Suppressor macrophage treated with lipopolysaccharide for 1 hour (primary cell): ENCODE results near the gene IFI44.

Source experiments
- DNase-seq, 3 donors: peaks; one replicate each; pipeline ENCODE4 v3.0.0-alpha.2; 2020 to 2022

Gene IFI44, protein sequence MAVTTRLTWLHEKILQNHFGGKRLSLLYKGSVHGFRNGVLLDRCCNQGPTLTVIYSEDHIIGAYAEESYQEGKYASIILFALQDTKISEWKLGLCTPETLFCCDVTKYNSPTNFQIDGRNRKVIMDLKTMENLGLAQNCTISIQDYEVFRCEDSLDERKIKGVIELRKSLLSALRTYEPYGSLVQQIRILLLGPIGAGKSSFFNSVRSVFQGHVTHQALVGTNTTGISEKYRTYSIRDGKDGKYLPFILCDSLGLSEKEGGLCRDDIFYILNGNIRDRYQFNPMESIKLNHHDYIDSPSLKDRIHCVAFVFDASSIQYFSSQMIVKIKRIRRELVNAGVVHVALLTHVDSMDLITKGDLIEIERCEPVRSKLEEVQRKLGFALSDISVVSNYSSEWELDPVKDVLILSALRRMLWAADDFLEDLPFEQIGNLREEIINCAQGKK

DNA sequence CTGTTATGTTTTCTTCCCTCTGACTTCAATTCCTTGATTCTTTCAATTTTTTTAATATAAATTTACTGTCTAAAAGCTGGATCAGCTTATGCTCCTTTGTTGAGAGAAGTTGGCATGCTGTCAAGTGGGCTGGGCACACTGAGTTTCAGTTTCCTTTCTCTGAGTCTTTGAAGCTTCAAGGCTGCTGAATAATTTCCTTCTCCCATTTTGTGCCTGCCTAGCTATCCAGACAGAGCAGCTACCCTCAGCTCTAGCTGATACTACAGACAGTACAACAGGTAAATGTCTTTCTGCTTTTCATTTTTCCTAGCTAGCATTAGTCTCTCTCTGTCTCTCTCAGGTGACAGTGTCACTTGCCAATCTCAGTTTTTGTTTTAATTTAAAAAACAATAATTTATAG, at the start of gene IFI44:
Gene IFI44, plus strand, starts transcription at position 204 of the 400 bp plus-strand sequence. CDS start 365 bp downstream, outside the sequence.
- peak; percentile 93 to 98 (median 98) for DNase-seq

DNA sequence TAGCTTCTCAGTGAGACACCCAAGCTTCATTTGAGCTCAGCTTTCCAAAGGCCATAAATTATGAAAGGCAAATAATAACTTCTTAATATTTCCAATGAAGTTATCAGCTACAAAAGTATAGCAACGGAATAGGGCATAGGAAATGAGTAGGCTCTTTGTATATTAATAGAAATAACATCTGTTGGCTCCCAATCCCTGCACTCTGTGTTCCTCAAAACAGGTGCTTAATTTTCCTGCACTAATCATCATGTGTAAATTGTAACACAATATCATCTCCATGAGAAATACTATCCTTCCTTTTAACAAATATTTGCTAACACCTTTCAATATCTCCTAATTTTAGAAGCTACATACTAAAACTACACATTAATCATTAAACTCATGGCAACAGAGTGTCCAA, 48.6 kb upstream of the IFI44 start:
- DNase-seq: no peak

DNA sequence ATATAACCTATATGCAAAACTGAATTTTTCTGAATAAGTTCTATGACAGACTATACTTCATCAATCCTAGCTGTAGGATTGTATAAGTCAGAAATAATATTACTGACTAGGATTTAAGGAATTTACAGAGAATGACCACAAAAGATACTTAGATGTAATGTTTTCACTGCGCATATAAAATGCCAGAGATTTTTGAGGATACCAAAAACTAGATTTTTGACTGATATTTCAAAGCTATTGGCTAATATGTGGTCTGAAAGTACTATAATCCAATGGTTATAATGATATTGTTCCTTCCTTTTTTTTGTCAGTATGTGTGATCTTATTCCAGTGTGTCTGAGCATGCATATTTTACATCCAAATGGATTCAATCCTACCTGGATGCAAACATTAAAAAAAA, 46.4 kb upstream of the IFI44 start:
- no peak for DNase-seq

DNA sequence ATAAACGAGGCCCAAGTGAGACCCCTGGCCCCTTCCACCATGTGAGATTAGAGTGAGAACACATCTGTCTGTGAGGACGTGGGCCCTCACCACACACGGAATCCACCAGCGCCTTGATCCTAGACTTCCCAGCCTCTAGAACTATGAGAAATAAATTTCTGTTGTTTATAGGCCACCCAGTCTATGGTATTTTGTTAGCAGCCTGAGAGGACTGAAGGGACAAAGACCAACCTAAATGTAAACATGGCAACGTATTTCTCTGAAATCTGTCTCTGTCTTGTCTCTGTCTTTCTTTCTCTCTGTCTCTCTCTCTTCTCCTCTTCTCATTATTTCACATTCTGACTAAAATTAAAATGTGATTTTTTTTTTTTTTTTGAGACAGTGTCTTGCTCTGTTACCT, 45.0 kb upstream of the IFI44 start:
- DNase-seq: no peak

DNA sequence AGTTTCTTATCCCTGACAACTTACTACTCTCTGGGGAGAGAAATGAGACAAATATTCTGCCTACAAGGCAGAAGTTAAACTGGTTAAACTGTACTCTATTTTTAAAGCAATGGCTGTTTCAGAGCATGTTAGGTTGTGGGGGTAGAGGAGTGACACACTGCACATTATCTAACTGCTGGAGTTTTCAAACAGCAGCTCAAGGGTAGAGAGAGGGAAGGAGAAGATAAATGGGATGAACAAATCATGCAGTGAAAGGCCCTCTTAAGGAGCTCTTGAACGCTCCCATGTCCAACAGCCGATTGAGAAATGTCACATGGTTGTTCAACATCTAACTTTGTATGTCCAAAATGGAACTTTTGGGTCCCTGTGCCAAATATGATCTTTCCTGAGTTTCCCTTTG, 43.4 kb upstream of the IFI44 start:
- DNase-seq: no peak

DNA sequence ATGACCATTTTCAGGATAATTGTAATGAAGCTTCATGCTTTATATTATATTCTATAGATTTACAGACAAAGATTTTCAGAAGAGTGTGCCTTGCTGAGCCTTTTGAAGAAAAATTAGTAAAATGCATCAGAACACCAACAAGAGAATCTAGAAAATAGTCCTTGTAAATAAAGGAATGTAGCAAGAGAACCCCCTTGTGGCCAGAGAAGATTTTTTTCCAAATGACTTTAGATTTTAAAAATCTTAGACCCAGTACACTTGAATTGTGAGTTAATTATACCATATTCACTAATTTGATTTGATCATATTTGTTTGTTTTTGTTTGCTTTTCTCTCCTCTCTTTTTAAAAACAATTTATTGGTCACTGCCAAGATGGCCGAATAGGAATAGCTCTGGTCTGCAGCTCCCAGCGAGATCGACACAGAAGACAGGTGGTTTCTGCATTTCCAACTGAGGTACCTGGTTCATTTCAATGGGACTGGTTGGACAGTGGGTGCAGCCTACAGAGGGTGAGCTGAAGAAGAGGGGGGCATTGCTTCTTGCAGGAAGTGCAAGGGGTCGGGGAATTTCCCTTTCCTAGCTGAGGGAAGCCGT, 42.2 kb upstream of the IFI44 start:
- DNase-seq: peak in 2 of 3 donors; percentile 26 to 32

DNA sequence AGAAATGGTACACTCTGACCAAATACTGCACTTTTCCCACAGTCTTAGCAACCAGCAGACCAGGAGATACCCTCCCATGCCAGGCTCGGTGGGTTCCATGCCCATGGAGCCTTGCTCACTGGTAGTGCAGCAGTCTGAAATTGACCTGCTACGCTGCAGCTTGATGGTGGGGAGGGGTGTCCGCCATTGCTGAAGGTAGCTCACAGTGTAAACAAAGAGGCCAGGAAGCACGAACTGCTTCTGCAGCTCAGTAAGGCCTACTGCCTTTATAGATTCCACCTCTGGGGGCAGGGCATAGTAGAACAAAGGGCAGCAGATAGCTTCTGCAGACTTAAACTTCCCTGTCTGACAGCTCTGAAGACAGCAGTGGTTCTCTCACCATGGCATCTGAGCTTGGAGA, 41.7 kb upstream of the IFI44 start:
- no peak for DNase-seq

DNA sequence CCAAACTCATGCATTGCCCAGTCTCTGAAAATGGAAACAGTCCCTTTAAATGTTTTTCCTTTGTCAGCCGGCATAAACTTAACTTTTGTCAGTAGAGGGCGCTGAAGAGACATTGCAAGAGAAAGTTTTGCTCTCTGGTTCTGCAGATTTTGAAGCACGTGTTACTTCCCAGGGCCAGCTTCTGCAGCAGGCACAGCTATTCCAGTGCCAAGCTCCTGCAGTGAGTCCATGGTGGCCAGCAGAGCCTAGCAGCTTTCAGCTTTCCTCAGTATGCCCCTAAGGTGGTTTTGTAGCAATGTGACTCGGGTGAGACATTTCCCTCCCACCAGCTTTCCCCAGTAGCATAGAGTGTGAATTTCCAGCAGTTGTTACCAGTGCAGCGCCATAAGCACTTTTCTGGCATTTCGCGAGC, 32.0 kb upstream of the IFI44 start:
- peak; percentile 86 to 96 (median 93) for DNase-seq

DNA sequence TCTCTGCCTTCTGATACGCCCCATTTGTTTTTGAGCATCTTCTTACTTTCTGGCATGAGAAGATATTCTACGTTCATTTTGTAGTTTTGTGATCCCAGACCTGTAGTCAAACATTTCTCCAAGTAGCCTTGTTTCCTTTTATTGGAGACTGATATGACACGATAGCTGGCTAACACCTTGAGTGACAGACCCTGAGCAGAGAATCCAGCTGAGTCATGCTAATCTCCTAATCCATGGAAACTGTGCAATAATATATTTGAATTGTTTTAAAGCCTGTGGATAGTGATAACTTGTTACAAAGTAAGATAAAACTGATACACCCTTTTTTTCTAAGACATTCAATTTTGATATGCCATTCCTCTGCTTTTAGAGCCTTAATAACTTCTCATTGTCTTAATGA, 30.6 kb upstream of the IFI44 start:
- DNase-seq: no peak

DNA sequence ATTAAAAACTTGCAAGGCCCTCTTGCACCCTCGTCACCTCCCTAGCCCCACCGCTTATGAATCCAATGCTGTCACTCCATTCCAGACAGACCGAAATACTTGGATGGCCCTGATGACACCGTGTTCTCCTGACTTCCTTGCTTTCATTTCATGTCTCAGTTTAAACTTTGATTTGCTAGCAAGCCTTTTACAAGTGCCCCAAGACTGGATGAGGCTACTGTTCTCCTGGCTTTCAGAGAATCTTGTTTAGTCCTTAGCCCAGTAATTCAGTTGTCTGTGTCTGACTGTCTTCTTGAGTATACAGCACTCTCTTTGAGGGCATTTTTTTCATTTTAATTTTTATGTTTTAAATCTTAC, 30.2 kb upstream of the IFI44 start:
- DNase-seq: no peak

DNA sequence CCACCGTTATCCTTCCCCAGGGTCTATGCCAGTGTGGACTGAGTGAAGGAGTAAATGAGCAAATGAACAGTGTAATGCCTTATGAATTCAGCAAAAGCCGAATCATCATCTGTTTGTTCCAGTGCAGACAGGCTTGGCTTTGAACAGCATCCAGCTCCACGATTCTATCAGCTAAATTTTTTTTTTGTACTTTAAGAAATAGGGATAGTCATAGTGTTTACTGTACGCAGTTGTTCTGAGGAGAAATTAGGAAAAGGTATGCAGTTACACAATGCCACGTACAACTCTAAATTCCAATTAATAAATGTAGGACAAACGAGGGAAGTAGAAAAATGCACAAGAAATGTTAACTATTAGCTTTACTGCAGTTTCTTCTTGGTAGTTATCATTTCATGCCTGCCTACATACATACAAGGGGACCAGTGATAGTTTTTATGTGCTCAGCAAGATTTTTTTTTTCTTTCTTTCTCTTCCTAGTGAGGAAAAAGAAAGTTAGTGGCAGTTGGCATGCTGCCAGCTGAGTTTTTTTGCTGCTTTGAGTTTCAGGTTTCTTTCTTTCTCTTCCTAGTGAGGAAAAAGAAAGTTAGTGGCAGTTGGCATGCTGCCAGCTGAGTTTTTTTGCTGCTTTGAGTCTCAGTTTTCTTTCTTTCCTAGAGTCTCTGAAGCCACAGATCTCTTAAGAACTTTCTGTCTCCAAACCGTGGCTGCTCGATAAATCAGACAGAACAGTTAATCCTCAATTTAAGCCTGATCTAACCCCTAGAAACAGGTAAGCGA, 29.6 kb upstream of the IFI44 start, which contains the start of gene IFI44L:
Gene IFI44L, plus strand, starts transcription at position 646 of the 777 bp plus-strand sequence. CDS start 7,468 bp downstream, outside the sequence.
- peak; percentile 54 to 83 (median 55) for DNase-seq

DNA sequence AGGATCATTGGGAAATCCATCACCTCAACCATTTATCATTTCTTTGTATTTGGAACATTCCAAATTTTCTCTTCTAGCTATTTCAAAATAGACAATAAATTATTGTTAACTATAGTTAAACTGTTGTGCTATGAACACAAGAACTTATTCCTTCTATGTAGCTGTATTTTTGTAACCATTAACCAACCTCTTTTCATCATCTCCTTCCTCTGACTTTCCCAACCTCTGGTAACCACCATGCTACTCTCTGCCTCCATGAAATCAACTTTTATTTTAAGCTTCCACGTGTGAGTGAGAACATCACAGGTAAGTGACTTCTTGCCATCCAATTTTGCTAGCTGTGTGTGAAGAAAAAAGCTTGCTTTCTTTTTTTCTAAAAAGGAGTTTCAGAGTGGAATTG, 29.0 kb upstream of the IFI44 start:
- peak; percentile 18 to 61 (median 22) for DNase-seq

DNA sequence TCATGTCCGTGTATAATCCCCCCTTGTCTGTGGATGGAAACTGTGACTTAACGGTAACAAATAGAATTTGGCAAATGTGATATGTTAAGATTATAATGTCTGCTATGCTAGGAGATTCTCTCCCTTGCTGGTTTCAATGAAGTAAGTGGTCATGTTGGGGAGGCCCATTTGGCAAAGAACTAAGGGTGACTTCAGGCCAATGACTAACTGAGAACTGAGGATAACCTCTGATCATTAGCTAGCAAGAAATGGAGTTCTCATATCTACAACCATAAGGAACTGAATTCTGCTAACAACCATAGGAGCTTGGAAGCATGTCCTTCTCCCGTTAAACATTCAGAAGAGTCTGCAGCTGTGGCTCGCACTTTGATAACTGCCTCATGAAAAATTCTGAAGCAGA, 27.1 kb upstream of the IFI44 start:
- DNase-seq: peak; percentile 9 to 58 (median 14)

DNA sequence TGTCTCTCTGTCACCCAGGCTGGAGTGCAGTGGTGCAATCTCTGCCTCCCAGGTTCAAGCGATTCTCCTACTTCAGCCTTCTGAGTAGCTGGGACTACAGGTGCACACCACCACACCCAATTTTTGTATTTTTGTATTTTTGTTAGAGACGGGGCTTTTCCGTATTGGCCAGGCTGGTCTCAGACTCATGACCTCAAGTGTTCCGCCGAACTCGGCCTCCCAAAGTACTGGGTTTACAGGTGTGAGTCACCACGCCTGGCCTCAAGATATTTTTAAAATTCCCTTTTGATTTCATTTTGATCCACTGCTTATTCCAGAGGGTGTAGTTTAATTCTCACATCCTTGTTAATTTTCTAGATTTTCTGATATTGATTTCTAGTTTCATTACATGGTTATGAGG, 25.6 kb upstream of the IFI44 start:
- DNase-seq: no peak

DNA sequence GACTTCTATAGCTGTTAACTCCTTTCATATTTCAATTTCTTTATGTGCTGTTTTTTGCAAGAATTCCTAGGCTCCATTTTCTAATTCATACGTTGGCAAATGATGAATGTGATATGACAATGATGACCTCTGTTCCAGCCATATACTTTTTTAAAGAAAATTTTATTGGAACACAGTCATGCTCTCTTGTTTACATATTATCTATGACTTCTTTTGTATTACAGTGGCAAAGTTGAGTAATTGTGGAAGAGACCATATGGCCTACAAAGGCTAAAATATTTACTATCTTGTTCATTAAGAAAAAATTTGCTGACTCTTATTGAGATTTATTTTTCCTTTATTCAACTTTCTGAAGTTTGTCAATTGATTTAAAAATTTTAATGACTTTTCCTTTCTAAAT, 22.3 kb upstream of the IFI44 start:
- no peak for DNase-seq

DNA sequence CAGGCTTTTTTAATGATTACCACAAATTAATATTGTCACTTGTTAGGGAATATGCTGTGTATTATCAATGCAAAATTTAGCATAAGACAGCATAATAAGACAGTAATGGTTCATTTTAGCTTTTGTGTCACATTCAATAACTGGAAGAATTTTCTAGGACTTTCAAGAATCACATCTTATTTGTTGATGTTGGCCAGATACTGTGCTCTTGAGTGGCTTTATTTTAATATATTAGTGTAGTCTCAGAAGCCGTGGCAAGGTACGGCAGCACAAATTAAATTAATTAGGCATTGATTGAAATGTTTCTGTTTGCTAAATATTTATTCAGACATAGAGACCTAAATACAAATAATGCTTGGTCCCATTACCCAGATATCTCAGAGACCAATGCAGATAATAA, 19.0 kb upstream of the IFI44 start:
- no peak for DNase-seq

DNA sequence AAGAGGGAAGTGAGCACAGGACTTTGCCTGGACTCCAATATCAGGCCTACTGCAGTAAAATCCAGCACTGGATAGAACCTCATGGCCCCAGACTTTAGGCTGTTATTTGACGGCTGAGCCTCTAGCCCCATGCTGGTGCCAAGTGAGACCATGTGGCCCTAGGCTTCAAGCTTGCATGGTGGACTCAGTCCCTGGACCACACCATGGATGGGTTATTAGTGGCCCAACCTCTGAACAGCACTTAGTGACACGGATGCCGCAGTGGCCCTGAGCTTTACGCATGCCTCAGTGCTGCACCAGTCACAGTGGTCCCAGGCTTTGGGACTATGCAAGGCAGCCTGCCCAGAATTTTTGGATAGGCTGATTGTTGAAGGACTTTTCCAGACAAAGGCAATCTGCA, 16.4 kb upstream of the IFI44 start:
- DNase-seq: no peak

DNA sequence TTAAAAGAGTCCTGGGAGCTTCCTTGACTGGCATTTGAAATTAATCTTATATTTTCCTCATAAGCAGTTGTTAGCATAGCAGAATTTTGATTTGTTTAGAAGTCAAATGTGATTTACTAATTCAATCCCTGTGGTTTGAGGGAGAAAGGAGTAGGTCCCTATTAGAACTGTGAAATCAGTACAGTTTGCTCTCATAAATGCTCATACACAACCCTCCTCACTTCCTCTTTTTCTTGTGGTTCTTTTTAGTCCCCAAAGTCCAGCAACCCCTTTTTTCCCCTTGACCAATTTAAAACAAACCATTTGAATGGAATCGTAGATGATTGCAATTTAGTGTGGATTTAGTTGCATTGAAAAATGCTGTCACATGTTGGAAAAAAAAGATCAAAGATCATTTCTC, 9.2 kb upstream of the IFI44 start:
- no peak for DNase-seq

DNA sequence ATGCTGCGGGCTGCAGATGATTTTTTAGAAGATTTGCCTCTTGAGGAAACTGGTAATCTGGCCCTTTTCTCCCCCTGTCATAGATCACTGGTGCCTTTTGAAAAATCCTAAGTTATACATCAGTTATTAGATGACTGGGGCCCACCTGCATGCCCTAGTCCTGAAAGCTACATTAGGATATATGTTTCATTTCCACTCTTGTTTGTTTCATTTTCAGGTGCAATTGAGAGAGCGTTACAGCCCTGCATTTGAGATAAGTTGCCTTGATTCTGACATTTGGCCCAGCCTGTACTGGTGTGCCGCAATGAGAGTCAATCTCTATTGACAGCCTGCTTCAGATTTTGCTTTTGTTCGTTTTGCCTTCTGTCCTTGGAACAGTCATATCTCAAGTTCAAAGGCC, 8.1 kb upstream of the IFI44 start:
- no peak for DNase-seq

DNA sequence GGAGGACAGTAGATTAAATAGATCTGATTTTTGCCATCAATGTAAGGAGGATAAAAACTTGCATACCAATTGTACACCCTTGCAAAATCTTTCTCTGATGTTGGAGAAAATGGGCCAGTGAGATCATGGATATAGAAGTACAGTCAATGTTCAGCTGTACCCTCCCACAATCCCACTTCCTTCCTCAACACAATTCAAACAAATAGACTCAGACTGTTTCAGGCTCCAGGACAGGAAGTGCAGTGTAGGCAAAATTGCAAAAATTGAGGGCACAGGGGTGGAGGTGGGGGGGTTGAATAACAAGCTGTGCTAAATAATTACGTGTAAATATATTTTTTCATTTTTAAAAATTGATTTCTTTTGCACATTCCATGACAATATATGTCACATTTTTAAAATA, 3.9 kb upstream of the IFI44 start:
- DNase-seq: peak; percentile 58 to 78 (median 74)

DNA sequence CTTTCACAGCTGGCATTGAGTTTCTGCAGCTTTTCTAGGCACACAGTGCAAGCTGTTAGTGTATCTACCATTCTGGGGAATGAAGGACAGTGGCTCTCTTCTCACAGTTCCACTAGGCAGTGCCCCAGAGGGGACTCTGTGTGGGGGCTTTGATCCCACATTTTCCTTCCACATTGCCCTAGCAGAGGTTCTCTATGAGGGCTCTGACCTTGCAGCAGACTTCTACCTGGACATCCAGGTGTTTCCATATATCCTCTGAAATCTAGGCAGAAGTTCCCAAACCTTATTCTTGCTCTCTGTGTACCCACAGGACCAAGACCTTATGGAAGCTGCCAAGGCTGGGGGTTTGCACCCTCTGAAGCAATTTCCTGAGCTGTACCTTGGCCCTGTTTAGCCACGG, 2.4 kb upstream of the IFI44 start:
- no peak for DNase-seq

DNA sequence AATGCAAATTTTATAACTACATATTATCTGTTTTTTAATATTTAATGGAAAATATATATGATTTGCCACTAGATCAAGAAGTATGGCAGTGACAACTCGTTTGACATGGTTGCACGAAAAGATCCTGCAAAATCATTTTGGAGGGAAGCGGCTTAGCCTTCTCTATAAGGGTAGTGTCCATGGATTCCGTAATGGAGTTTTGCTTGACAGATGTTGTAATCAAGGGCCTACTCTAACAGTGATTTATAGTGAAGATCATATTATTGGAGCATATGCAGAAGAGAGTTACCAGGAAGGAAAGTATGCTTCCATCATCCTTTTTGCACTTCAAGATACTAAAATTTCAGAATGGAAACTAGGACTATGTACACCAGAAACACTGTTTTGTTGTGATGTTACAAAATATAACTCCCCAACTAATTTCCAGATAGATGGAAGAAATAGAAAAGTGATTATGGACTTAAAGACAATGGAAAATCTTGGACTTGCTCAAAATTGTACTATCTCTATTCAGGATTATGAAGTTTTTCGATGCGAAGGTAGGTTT, 556 bp downstream of the IFI44 start:
- DNase-seq: peak; percentile 58 to 84 (median 75)

DNA sequence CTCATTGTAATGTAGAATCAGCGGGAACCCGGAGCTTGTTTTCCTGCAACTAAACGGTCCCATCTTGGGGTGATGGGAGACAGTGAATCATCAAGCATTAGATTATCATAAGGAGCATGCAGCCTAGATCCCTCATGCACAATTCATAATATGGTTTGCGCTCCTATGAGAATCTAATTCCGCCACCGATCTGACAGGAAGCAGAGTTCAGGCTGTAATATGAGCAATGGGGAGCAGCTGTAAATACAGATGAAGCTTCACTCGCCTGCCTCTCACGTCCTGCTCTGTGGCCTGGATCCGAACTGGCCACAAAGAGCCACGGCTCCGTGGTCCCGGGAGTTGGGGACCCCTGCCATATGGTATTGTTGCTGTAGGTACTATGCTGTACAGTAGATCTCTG, 1.6 kb downstream of the IFI44 start:
- DNase-seq: peak in 1 of 3 donors; percentile 49
